Measurements from ENCODE around the gene IGSF9B. TPM values are rescaled to one million over a fixed set of nuclear protein-coding genes. Genes with fewer than 3 reads are reported as not detected.

Gene IGSF9B
- total and polyA plus RNA-seq, 9 of the 15 experiments (the other 6 are each of a cell fraction or from before 2014, with no cell fraction given): 0.09 TPM; not detected in 8

DNA sequence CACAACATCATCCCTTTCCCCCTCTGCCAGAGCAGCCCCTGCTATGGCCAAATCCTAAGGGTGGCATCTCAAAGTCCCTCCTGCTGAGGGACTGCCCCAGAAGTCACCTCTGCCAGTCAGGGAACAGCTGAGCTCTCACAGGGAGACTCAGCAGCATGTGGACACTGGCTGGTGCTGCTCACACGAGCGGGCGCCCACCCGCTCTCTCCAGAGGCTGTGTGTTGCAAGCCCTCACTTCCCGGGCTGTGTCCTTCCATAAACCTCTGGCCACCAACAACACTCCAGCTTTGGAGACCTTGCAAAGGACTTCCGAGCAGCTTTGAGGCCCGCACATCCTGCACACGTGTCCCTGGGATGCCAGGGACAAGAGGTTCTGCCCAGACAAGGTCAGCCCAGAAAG, 2.8 kb downstream of the IGSF9B start:
- Histone ChIP-seq H3K27ac (ENCODE audit: extremely low read depth, low read depth, low read length) (no peak overlapping the region), H3K9ac (ENCODE audit: insufficient read depth in 1 of 2, low read depth in 2 of 2, low read length in 2 of 2) (no peak overlapping the region), H3K9me3 (replicated peaks; ENCODE audit: control insufficient read depth, insufficient read depth, low read depth, low read length) (no peaks in the 10 kb centered on the region), H3K36me3 (ENCODE audit: control insufficient read depth, insufficient read depth, low read length) (no peaks in the 10 kb centered on the region), H3K27me3 (ENCODE audit: control insufficient read depth in 2 of 2, insufficient read depth in 2 of 2, low read length in 2 of 2) (peaks cover 0 to 59% of the 10 kb centered on the region in 2 experiments; a peak in 2 of 5 replicates), H2AFZ (ENCODE audit: low read depth, low read length) (no peak overlapping the region), H3K4me3 (no peak overlapping the region), H3K9me1 (ENCODE audit: control insufficient read depth, insufficient read depth, low read length) (no peaks in the 10 kb centered on the region), H3K79me2 (ENCODE audit: control insufficient read depth, insufficient read depth, low read length) (no peaks in the 10 kb centered on the region), H3K4me1 (replicated peaks in 1 of 2; ENCODE audit: control insufficient read depth in 2 of 2, insufficient read depth in 2 of 2, low read length in 2 of 2) (peaks cover 0 to 7% of the 10 kb centered on the region in 2 experiments; a peak in 1 of 5 replicates), H4K20me1 (replicated peaks; ENCODE audit: control insufficient read depth, insufficient read depth, low read length) (peaks cover 6% of the 10 kb centered on the region; the same call in 1 of the 2 replicates), H3K4me2 (ENCODE audit: insufficient read depth, low read length) (no peak overlapping the region)
- in situ Hi-C loops (cut with MboI) (no loop called here), intact Hi-C loops (cut with micrococcal nuclease) (no loop called here)
- no peak for TF ChIP-seq SAFB (IDR thresholded peaks at IDR 0.05; ENCODE audit: borderline replicate concordance, low read depth, low read length)
- TF ChIP-seq NCOA2 (IDR thresholded peaks at IDR 0.05; ENCODE audit: partially characterized antibody in 2 of 2): no peak
- no peak for TF ChIP-seq ZNF212 (CRISPR knock-in tag; IDR thresholded peaks at IDR 0.05)
- no peak for TF ChIP-seq ZNF282 (CRISPR knock-in tag; IDR thresholded peaks at IDR 0.05)
- TF ChIP-seq, protein P1, sequence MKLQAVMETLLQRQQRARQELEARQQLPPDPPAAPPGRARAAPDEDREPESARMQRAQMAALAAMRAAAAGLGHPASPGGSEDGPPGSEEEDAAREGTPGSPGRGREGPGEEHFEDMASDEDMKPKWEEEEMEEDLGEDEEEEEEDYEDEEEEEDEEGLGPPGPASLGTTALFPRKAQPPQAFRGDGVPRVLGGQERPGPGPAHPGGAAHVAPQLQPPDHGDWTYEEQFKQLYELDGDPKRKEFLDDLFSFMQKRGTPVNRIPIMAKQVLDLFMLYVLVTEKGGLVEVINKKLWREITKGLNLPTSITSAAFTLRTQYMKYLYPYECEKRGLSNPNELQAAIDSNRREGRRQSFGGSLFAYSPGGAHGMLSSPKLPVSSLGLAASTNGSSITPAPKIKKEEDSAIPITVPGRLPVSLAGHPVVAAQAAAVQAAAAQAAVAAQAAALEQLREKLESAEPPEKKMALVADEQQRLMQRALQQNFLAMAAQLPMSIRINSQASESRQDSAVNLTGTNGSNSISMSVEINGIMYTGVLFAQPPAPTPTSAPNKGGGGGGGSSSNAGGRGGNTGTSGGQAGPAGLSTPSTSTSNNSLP (IDR thresholded peaks at IDR 0.05; ENCODE audit: borderline replicate concordance, low read depth, low read length): no peak
- TF ChIP-seq CC2D1A (IDR thresholded peaks at IDR 0.05): no peak
- TF ChIP-seq CREM (IDR thresholded peaks at IDR 0.05; ENCODE audit: low read depth): no peak
- TF ChIP-seq ZNF766 (CRISPR knock-in tag; conservative IDR thresholded peaks at IDR 0.05): no peak
- no peak for TF ChIP-seq POLR2AphosphoS2 (IDR thresholded peaks at IDR 0.05; ENCODE audit: low read length)
- TF ChIP-seq SMAD2 (IDR thresholded peaks at IDR 0.05; ENCODE audit: low read depth, low read length): no peak
- no peak for TF ChIP-seq RBFOX2 (IDR thresholded peaks at IDR 0.05; ENCODE audit: low read depth, low read length)
- no peak for DNase-seq (ENCODE audit: extremely low read depth in 1 of 4, low spot score in 3 of 4)
- ChIA-PET POLR2A (no interaction called here), CTCF (ENCODE audit: low intra/inter-chr PET ratio) (no interaction called here)
- 0% methylated on average over 3 of the region's 8 CpGs for WGBS (ENCODE audit: insufficient coverage, low coverage, missing lambda C conversion rate)
- no peak for FAIRE-seq
- BruUV-seq (replicated peaks): no TSS peak
- ATAC-seq: no peak
